NB4 (cell line): ENCODE results near the gene CPXM1.
"Not testable (repeated sequence)": the region's sequence is repeated elsewhere in the genome, so short reads cannot be mapped to it uniquely, and the experiment has no call there.

Source experiments
- MAX ChIP-seq: IDR thresholded peaks from 2 replicates; pipeline ENCODE4 v1.6.1; 2011; ENCODE audit warnings: low read depth, low read length
- MYC ChIP-seq: IDR thresholded peaks from 2 replicates; pipeline ENCODE4 v1.6.1; 2011; ENCODE audit warnings: low read depth, low read length
- POLR2A ChIP-seq: IDR thresholded peaks from 2 replicates; pipeline ENCODE4 v1.6.1; 2011; ENCODE audit warnings: mild to moderate bottlenecking; ENCODE audit not compliant: insufficient read length; ENCODE audit errors: extremely low read depth
- TF ChIP-seq, protein P1 (sequence below): IDR thresholded peaks from one replicate; pipeline ENCODE4 v1.5.1; 2012; ENCODE audit warnings: low read depth, low read length

GRCh38 chr20:2770091-2770490 is 30.3 kb downstream of the CPXM1 start:
- not testable (repeated sequence) for TF ChIP-seq POLR2A, MAX, MYC
- TF ChIP-seq, protein P1, sequence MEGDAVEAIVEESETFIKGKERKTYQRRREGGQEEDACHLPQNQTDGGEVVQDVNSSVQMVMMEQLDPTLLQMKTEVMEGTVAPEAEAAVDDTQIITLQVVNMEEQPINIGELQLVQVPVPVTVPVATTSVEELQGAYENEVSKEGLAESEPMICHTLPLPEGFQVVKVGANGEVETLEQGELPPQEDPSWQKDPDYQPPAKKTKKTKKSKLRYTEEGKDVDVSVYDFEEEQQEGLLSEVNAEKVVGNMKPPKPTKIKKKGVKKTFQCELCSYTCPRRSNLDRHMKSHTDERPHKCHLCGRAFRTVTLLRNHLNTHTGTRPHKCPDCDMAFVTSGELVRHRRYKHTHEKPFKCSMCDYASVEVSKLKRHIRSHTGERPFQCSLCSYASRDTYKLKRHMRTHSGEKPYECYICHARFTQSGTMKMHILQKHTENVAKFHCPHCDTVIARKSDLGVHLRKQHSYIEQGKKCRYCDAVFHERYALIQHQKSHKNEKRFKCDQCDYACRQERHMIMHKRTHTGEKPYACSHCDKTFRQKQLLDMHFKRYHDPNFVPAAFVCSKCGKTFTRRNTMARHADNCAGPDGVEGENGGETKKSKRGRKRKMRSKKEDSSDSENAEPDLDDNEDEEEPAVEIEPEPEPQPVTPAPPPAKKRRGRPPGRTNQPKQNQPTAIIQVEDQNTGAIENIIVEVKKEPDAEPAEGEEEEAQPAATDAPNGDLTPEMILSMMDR: not testable (repeated sequence)
